ENCODE results near the gene CAPSL. TPM values are rescaled to one million over a fixed set of nuclear protein-coding genes. Genes with fewer than 3 reads are reported as not detected.

The CAPSL gene
- total RNA-seq, 2 experiments from 2014 or later, result 0.47 TPM; not detected in 1

DNA sequence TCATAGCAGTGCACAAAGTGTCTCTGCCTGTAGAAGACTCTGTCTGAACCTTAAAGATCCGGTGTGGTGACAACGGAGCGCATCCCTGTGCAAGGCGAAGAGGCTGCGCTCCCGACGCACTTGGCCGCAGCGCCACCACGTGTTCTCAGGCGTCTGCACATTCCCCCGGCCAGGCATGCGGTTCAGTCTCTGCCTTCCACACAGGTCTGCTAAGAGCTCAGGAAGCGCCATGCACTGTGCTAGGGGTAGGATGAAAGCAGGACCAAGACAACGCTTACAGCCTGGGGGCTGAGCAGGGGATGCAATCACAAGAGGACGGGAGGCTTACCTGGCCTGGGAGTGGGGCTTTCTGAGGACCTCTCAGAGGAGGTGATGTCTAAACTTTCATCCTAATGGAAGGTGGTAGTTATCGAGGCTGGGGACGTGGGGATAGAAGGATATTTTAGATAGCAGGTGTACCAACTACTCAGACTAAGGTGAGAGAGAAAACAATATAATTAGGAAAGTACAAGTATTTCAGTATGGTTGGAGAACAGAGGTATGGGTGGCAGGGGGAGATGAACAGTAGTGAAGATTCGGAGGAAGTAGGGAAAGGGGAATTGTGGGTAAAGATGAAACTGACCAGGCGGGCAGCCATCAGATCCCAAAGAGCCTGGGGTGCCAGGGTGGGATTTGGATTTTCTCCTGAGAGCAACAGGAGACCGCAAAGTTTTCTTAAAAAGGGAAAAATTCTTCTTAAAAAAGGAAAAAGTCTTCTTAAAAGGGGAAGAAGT lies 13.3 kb downstream of the CAPSL start:
- DNase-seq (peak; percentile 91), ATAC-seq (peak; percentile 91)
- peak overlapping the region; percentile 69 for H3K27ac Mint-ChIP-seq
- peak overlapping the region; percentile 63 for H3K4me3 Mint-ChIP-seq
- CTCF ChIA-PET, result interaction anchor here (0.6 to 8.8 kb wide), 50 partner anchors 15 to 922 kb away, joined by 3 to 140 read pairs (median 4); partner anchors contain the start of genes IL7R and SPEF2
- peaks cover 8% of the 10 kb centered on the region for H3K27me3 Mint-ChIP-seq
- peaks cover 4% of the 10 kb centered on the region for H3K36me3 Mint-ChIP-seq
- no peaks in the 10 kb centered on the region for H3K9me3 Mint-ChIP-seq (ENCODE audit: low read depth)
- H3K4me1 Mint-ChIP-seq, result peaks cover 34% of the 10 kb centered on the region

DNA sequence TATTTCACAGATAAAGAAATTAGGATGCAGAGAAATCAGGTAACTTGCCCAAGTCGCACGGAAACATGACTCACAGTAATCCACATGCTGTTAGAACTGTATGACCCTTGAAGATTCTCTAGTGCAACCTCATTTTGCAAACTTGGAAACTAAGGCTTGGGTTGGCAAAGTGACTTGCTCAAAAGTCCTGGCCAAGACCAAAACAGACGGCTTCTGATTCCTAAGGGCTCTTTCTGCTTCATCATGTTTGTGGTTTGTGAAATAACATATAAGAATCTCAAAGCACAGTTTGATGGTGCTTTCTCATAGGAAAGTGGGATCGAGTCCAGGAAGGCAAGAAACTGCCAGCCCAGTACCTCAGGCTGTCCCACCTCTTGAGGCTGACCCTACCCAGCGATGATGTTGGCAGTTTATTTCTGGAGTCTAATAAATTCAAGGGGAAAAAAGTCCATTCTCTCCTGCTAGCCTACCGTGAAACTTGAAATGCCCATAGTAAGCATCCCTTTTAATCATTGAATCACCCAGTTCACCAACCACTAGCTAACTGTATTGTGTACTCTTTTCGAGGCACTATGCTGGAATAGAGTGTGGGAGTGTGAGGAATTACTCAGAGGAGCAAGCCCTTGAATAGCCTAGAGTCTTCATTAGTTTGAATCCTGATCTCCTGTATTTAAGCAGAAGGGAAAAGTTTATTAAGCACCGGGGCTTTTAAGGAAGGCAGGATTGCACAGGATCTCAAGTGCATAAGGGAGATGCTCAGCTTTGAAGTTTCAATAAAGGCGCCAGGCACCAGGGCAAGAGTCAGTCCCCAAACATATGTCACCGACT lies 14.1 kb downstream of the CAPSL start:
- Mint-ChIP-seq H3K27ac (peak overlapping the region; percentile 69), H3K36me3 (peaks cover 10% of the 10 kb centered on the region), H3K27me3 (peaks cover 8% of the 10 kb centered on the region), H3K4me3 (peak overlapping the region; percentile 63), H3K4me1 (peaks cover 38% of the 10 kb centered on the region), H3K9me3 (ENCODE audit: low read depth) (peaks cover under 1% of the 10 kb centered on the region)
- CTCF ChIA-PET, result interaction anchor here (0.6 to 8.8 kb wide), 39 partner anchors 15 to 833 kb away, joined by 3 to 140 read pairs (median 4); partner anchors contain the start of genes IL7R and SPEF2
- ATAC-seq (peak; percentile 4), DNase-seq (no peak)

DNA sequence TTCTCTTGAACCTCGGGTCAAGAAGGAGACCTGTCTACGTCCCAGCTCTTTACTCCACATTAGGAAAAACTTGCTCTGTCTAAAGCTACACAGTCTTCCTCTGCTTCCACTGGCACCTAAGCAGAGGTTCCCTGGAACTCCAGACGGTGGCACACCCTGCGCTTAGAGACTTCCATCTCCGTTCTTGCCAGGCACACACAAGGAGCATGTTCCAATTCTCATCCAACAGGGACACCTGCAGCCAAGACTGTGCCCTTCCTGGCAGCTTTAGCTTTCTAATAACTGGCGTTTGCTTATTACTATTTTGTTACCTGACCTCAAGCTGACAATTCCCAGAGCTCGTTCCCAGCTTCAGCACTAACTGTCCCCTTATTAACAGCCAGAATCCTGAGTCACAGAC lies 16.0 kb downstream of the CAPSL start:
- Mint-ChIP-seq H3K27me3 (peaks cover 4% of the 10 kb centered on the region), H3K9me3 (ENCODE audit: low read depth) (peaks cover 5% of the 10 kb centered on the region), H3K4me1 (peaks cover 50% of the 10 kb centered on the region), H3K27ac (no peak overlapping the region), H3K4me3 (no peak overlapping the region), H3K36me3 (peaks cover 21% of the 10 kb centered on the region)
- ATAC-seq (no peak), DNase-seq (no peak)
- CTCF ChIA-PET, result interaction anchor here (1.4 to 6.0 kb wide), 3 partner anchors 63 to 271 kb away, joined by 5 to 106 read pairs (median 55); partner anchors contain the start of gene IL7R

DNA sequence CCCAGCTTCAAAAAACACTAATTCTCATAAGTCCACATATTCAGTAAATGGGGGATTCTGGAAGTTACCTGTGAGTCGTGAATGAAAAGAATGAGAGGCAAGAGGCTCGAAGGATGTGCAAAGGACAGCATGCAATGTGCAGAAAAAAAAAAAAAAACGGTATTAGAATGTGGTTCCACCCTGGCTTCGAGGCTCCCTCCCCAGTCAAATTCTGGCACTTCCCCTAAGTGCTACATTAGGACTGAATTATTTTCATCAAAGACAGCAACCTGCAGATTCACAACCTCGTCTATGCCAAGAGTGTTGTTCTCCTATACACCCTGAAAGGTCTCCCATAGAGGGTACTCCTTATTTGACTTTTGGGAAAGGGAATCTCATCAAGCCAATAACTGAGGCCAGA lies 16.5 kb downstream of the CAPSL start:
- H3K9me3 Mint-ChIP-seq (ENCODE audit: low read depth), result peaks cover 5% of the 10 kb centered on the region
- DNase-seq (no peak), ATAC-seq (no peak)
- peaks cover 50% of the 10 kb centered on the region for H3K4me1 Mint-ChIP-seq
- H3K4me3 Mint-ChIP-seq, result no peak overlapping the region
- peaks cover 21% of the 10 kb centered on the region for H3K36me3 Mint-ChIP-seq
- no peak overlapping the region for H3K27ac Mint-ChIP-seq
- CTCF ChIA-PET, result interaction anchor here (0.8 to 5.8 kb wide), 3 partner anchors 143 to 271 kb away, joined by 3 to 106 read pairs (median 5); no protein-coding TSS in a partner anchor
- peaks cover 4% of the 10 kb centered on the region for H3K27me3 Mint-ChIP-seq

DNA sequence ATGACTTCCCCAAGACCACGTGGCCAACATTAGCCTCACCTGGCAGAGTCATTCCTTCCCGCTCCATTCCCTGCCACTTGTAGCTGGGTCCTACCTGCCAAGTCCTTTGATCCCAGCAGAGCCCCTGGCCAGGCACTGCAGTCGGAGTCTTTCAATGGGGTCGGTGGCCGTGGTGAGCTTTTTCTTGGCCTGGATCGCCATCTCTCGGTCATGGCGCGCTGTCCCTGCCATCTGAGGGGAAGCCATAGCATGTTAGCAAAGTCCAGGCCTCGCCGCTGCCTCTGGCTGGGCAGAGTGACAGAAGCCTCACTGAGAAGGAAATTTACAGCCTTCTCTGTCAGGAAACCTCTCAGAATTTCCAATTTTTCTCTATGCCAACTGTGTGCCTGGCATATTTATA lies 17.5 kb downstream of the CAPSL start:
- DNase-seq, result no peak
- Mint-ChIP-seq H3K4me3 (no peak overlapping the region), H3K27ac (no peak overlapping the region), H3K4me1 (peaks cover 43% of the 10 kb centered on the region), H3K27me3 (no peaks in the 10 kb centered on the region), H3K9me3 (ENCODE audit: low read depth) (peaks cover 5% of the 10 kb centered on the region), H3K36me3 (peaks cover 24% of the 10 kb centered on the region)
- ATAC-seq, result no peak
- CTCF ChIA-PET, result interaction anchor here (2.1 kb wide), 1 partner anchor 270 kb away, joined by 7 read pairs; no protein-coding TSS in a partner anchor

DNA sequence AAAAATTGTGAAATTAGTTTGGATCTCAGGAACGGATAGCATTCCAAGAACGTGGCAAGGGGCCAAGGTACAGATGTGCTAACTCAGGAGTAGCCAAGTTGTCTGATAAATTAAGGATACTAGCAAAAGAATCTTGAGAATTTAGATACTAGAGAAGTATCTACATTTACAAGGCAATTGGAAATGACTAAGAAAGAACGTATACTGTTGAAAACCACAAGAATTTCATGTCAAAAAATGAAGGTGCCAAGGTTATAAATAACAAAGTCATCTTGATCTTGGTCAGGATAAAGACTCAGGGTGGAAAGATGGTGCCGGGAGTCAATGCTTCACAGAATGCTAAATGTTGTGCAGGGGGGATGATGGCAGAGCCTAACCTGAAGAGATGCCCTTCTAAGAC lies 19.2 kb downstream of the CAPSL start:
- peak; percentile 40 for ATAC-seq
- Mint-ChIP-seq H3K27me3 (no peaks in the 10 kb centered on the region), H3K4me1 (peaks cover 30% of the 10 kb centered on the region), H3K9me3 (ENCODE audit: low read depth) (peaks cover 5% of the 10 kb centered on the region), H3K36me3 (peaks cover 31% of the 10 kb centered on the region), H3K27ac (peak overlapping the region; percentile 62), H3K4me3 (no peak overlapping the region)
- DNase-seq, result no peak
- CTCF ChIA-PET, result interaction anchor here (1.0 kb wide), 1 partner anchor 63 kb away, joined by 3 read pairs; the partner anchor contains the start of gene IL7R

DNA sequence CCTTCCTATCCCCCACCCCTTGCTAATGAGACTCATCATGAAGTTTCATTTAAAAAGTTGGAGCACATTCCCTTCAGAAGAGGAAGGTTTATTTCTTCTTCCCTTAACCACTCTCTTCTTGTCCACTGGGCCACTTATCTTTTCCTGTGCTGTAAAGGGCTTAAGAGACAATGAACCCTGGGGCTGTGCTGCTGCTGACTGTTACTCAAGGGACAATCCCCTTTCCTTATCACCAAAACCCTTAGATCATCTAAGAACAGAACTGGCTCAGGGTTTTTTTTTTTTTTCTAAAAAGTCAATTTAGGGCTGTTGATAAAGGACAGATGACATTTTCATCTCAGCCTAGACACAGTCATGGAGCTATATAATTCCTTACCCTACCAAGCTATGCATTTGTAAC lies 29.6 kb downstream of the CAPSL start:
- CTCF ChIA-PET, result interaction anchor here (0.9 to 2.2 kb wide), 4 partner anchors 16 to 132 kb away, joined by 3 to 6 read pairs (median 4); no protein-coding TSS in a partner anchor

DNA sequence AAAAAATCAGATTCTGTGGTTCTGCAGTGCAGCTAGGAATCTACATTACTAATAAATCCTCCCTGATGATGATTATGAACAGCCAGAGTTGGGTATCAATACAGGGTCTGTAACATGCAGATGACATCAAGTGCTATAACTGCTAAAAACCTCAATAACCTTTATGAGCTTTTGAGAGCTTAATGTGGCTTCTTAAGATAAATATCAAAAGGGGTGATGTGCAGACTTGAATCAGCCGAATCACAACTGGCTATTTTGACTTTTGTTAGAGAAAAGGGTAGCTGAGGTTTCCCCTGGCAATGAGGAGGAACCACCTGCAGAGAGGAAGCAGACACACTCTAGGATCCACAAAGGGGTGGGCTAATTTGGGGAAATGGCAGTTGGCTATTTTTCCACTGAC lies 30.2 kb downstream of the CAPSL start:
- Mint-ChIP-seq H3K4me3 (no peak overlapping the region), H3K4me1 (peaks cover 48% of the 10 kb centered on the region), H3K9me3 (ENCODE audit: low read depth) (peaks cover 15% of the 10 kb centered on the region), H3K27me3 (peaks cover 3% of the 10 kb centered on the region), H3K36me3 (peaks cover 42% of the 10 kb centered on the region), H3K27ac (peak overlapping the region; percentile 60)
- DNase-seq (no peak), ATAC-seq (peak; percentile 18)
- CTCF ChIA-PET, result interaction anchor here (0.9 to 2.2 kb wide), 5 partner anchors 10 to 131 kb away, joined by 3 to 6 read pairs (median 4); no protein-coding TSS in a partner anchor

More for the DNA sequence above, 29.6 kb downstream of the CAPSL start:
- DNase-seq, result no peak
- Mint-ChIP-seq H3K9me3 (ENCODE audit: low read depth) (peaks cover 15% of the 10 kb centered on the region), H3K27ac (peak overlapping the region; percentile 60), H3K27me3 (peaks cover 3% of the 10 kb centered on the region), H3K4me1 (peaks cover 42% of the 10 kb centered on the region), H3K4me3 (no peak overlapping the region), H3K36me3 (peaks cover 43% of the 10 kb centered on the region)
- ATAC-seq, result no peak

DNA sequence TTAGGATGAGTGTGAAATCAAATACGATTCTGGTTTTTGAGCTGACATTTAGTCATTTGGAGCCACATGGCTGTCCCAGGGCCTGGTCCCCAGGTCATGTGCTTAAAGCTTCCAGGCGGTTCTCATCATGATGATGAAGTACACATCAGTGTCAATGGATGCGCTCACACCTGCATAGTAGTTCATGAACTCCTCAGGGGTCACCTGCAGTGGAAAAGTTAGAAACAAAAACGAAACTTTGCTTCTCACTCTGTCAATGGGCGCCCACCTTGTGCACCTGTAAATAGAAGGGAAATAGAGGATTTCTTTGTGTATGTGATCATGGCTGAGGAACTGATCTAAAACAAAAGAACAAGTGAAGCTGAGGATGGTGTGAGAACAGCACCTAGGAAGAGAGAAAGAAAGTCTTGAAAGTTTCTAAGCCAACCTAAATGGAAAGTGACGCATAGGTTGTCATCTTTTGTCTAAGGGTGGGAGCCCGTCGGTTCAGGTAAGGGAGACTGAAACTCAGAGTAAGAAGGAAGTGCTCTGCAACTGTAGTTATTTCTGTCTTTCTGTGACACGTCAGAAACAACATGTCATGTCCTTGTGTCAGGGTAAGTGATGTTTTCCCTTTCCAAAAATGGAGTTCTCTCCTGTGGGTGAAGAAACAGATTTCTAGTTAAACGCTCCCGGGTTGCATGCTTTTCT lies 33.8 kb downstream of the CAPSL start:
- Mint-ChIP-seq H3K4me3 (no peak overlapping the region), H3K9me3 (ENCODE audit: low read depth) (no peaks in the 10 kb centered on the region), H3K27me3 (no peaks in the 10 kb centered on the region), H3K4me1 (peaks cover 75% of the 10 kb centered on the region), H3K36me3 (peaks cover 16% of the 10 kb centered on the region), H3K27ac (peak overlapping the region; percentile 82)
- CTCF ChIA-PET, result interaction anchor here (0.7 to 1.4 kb wide), 6 partner anchors 20 to 254 kb away, joined by 3 to 8 read pairs (median 3); partner anchors contain the start of gene IL7R
- ATAC-seq (peak; percentile 41), DNase-seq (peak; percentile 63)

DNA sequence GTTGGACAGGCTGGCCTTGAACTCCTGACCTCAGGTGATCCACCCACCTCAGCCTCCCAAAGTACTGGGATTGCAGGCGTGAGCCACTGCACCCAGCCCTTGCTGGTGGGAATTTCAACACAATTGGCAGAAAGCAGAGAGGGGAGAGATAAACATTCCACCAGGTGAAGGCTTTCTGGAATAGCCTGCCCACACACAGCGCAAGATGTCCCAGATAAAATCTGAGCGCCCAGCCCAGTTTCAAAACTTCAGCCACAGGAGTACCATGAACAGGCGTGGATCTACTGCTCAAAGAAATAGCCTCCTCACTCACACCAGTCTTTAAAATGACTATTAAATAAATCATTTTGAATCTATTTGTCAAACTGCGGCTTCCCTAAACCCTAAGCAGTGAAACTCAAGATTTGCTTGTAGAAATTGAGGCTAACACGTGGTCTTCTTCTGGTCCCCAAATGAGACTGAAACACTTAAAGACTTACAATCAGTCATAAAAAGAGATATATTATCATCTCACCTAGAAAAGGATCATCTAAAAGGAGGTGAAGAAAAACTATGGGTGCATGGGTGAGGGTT lies 34.7 kb downstream of the CAPSL start:
- Mint-ChIP-seq H3K27ac (peak overlapping the region; percentile 82), H3K27me3 (no peaks in the 10 kb centered on the region), H3K9me3 (ENCODE audit: low read depth) (no peaks in the 10 kb centered on the region), H3K4me3 (no peak overlapping the region), H3K36me3 (peaks cover 16% of the 10 kb centered on the region), H3K4me1 (peaks cover 78% of the 10 kb centered on the region)
- ATAC-seq (peak; percentile 27), DNase-seq (peak; percentile 63)
- CTCF ChIA-PET, result interaction anchor here (0.7 to 1.7 kb wide), 5 partner anchors 10 to 82 kb away, joined by 3 to 8 read pairs (median 3); partner anchors contain the start of gene IL7R

DNA sequence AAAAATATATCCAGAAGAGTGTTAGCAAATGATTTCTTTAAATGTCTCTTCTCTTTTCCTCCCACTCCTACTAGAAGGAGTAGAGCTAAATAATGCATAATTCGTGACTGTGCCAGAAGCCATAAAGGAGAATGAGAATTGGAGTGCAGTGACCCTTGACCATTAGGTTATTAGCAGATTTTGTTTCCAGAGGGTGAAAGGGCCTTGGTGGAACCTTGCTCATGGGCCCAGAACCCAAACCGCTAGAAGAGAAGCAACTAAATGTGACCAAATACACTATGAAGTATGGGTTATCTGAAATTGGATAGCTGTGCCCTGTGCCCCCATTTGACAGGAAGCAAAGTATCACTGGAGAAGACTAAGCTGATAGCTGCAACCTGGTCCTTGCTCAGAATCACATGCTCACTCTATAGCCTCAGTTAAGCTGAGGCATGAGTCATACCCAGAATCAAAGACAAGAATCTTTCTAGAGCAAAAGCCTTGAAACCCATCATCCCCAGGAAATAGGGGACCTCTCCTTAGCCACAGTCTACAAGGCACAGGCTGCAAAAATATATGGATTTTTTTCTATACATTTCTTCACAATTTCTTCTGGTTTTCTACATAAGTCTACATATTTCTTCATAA lies 36.3 kb downstream of the CAPSL start:
- H3K9me3 Mint-ChIP-seq (ENCODE audit: low read depth), result no peaks in the 10 kb centered on the region
- H3K27me3 Mint-ChIP-seq, result no peaks in the 10 kb centered on the region
- ATAC-seq (peak; percentile 88), DNase-seq (peak; percentile 70)
- peaks cover 16% of the 10 kb centered on the region for H3K36me3 Mint-ChIP-seq
- H3K27ac Mint-ChIP-seq, result peak overlapping the region; percentile 37
- CTCF ChIA-PET, result interaction anchor here (0.7 to 1.7 kb wide), 8 partner anchors 9 to 124 kb away, joined by 3 to 6 read pairs (median 3); no protein-coding TSS in a partner anchor
- H3K4me3 Mint-ChIP-seq, result peak overlapping the region; percentile 20
- peaks cover 76% of the 10 kb centered on the region for H3K4me1 Mint-ChIP-seq
